ENCODE results near the gene GSTO2.

GSTO2 gene

DNA sequence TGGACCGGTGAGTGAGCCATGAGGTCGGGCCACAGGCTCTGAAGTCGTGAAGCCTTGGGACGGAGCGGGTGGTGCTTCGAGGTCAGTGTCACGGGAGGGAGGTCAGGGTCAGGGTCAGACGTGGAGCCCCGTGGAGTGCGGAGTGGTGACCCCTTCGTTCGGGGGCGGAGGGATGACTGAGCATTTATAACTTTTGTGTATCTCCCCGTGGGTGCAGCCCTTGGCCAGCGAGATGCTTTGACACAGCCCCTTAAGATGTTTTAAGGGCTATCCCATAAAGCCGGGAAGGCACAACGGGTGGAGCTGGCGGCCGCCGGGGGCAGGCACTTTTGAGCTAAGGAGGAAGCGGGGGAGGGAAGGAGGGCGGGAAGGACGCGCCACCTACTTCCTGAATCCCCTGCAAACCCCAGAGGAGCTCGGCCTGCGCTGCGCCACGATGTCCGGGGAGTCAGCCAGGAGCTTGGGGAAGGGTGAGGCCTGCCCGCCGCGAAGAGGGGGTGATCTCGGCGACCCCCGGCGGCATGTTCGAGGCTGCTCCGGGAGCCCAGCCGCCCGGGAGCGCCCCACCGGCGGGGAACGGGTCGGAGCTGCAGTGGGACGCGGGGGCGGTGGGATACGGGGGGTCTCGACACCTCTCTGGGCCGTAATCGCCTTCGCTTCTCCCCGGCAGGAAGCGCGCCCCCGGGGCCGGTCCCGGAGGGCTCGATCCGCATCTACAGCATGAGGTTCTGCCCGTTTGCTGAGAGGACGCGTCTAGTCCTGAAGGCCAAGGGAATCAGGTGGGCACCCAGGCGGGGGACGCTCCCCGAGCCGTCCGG is 14.3 kb upstream of the GSTO2 start, which contains the start of gene GSTO1:
GSTO1 (plus strand) TSS at position 400 of the 818 bp plus-strand sequence; CDS start at position 437, 37 bp downstream.
- DNase-seq = peak; percentile 54

DNA sequence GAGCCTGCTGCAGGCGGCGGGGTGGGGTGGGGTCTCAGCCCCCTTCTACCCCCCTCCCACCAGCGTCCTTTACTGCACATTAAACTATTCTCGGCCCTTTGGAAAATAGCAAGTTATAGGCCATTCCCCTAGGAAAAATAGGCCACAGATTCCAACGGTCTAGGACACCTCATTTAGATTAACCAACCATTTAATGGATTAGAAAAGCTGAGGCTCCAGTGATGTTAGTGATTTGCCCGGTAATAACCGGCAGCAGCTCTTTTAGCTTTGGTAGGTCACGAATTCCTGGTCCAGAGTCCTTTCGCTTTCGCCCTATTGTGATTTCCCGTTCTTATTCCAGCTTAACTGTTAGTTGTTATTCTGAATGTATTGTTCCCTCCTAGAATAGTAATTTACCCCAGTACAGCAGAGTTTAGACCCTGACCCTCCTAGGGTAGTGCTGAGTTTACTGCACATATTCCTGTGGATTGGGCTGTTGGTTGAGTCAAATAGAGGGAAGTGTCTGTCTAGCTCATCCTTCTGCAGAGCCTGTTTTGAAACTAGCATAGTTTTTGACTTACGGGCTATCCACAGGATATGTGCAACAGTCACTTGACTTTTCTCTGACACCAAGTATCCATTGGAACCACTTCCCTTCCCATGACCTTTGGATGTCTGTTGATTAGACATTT is 13.5 kb upstream of the GSTO2 start:
- DNase-seq = no peak

DNA sequence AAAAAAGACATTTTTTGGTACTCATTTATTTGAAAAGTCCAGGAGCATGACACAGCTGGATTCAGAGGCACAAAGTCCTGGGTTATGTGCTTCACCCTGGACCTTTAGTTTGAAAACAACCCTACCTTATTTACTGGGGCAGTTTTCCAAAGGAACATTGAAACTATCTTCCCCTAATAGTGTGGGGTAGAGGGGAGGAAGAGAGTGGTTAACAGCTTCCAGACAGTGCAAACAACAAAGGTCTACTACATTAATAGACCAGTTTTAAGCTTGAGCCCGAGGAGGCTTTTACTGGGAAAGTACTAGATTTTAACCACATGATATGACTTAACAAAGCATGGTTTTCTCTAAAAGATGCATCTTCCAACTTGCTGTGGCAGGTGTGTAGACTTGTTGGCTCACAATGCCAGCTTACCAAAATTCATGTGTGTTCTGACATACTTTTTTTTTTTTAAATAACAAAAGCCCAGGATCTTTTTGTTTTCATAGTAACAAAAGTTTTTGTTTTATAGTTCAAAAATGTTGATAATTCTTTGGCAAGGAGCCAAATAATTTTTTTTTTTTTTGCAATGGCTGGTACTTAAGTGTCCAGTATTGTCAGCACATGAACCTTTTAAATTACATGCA is 12.5 kb upstream of the GSTO2 start:
- DNase-seq = no peak

- DNase-seq = no peak
Observed at GRCh38 chr10:104257235-104257634, 11.7 kb upstream of the GSTO2 start.

GRCh38 chr10:104258209-104258608 is 10.8 kb upstream of the GSTO2 start:
- DNase-seq = no peak

DNA sequence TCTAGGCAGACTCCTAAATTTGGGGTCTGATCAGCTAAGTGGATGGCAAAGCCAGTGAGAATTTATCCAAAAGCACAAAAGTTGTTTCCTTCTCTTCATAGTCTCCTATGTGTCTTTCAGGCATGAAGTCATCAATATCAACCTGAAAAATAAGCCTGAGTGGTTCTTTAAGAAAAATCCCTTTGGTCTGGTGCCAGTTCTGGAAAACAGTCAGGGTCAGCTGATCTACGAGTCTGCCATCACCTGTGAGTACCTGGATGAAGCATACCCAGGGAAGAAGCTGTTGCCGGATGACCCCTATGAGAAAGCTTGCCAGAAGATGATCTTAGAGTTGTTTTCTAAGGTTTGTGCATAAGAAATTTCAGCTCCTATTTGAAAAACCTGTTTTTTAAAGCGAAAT is 9.5 kb upstream of the GSTO2 start:
- DNase-seq = no peak

DNA sequence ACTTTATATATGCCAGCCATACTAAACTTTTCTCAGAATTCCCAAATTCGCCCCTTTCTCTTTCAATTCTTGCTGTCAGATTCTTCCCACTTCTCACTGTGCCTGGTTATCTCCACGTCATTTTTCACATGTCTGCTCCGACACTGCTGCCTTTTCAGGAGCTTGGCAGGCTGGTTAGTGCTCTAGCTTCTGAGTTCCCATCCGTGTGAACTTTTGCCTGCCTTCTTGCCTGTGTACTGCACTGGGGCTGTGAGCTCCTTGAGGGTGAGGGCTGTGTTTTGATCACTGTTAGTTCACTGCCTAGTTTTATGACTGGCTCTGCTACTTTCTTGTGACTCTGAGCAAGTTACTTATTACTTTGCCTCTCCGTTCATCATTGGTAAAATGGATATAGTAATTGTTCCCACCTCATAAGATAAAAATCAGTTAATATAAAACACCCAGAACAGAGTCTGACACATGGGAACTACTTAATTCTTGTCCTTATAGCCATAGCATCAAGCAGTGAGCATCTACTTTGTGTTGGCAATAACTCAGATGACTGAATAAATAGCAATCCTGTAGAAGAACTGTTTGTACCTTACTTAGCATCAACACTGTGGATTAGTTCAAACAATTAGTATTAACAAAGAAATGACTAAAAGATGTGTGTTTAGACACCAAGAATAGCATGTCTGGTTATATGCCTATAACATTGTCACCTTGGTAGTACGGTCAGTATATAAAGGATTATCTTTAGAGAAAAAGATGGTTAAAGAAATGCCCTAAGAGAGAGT is 8.8 kb upstream of the GSTO2 start:
- no peak for DNase-seq

DNA sequence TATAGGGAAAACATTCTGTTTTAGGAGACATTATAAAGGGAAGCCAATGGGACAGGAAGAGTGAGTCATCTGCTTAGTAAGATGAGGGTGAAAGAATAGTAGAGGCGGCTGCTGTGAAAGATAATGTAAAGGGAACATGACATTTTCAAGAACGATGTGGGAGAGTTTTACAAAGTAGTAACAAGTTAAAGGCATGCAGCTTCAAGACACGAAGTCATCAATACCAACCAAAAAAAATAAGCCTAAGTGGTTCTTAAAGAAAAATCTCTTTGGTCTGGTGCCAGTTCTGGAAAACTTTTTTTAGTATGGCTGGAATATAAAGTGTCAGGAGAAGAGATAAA is 8.2 kb upstream of the GSTO2 start:
- no peak for DNase-seq

DNA sequence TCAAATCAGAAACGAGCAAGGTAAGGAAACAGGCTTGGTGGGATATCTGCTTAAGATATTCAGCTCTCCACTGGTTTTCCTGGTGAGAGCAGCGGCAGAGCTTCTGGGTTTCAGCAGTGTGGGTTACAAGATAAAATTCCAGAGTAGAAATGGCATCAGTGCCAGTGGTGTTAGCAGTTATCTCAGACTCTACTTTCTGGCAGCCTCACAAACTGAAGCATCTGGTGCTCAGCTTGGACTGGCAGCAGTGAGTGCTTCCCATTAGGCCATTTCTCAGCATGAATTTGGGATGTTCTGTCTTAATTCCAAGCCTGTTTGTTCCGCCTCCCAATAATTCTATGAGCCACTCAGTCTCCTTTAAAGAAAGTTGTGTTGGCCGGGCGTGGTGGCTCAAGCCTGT is 6.9 kb upstream of the GSTO2 start:
- DNase-seq = no peak

GRCh38 chr10:104264783-104265182 is 4.2 kb upstream of the GSTO2 start:
- DNase-seq = no peak

DNA sequence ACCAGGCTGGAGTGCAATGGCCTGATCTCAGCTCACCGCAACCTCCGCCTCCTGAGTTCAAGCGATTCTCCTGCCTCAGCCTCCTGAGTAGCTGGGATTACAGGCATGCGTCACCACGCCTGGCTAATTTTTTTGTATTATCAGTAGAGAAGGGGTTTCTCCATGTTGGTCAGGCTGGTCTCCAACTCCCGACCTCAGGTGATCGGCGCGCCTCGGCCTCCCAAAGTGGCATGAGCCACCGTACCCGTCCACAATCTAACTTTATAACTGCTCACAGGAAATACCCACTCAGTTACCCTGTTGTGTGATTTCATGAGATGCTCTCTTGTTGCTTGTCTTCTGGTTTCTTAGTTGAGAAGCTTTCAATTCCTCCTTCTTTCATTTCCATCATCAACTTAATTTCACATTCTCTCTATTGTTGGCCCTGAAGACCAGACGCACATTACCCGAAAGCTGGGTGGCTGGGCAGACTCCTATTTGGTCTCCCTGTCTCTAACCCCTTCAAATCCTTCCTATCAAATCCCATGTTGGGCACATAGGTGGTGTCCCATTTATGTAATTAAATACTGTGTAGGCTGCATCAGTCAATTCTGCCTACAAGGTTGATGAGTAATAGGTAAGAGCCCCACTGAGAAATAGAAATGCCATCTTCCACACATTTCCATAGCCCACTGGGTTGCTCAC is 1.1 kb upstream of the GSTO2 start:
- peak; percentile 67 for DNase-seq

DNA sequence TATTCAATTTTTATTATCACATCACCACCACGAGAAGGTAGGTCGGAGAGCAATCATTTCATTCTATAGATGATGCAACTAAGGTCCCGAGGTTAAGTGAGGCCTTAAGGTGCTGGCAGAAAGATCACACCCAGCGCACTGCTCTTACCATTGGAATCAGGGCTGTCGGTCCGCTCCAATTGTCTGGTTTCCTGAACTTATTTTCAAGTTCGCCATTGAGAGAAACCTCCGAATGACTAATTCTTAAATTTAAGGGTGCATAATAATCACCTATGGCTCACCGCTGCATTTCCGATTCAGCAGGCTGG is 625 bp upstream of the GSTO2 start:
- DNase-seq = no peak

DNA sequence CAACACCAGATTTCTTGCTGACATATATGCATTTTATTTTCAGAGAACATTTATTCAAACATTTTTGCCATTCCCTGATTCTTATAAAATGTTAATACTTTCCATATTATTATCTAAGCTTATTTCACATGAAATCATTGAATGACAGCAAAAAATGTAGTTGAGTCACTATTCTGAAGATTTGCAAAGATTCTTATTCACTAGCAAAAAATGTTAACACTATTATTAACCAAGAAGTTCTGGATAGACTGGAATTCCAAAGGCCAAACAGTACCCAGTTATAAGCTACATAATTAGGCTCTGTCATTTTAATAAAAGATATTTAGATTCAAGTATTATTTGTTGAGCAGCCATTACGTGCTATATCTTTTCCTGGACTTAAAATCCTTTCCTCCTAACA is 4.3 kb downstream of the GSTO2 start:
- no peak for DNase-seq

GRCh38 chr10:104273899-104274575 is 5.1 kb downstream of the GSTO2 start:
- no peak for DNase-seq

DNA sequence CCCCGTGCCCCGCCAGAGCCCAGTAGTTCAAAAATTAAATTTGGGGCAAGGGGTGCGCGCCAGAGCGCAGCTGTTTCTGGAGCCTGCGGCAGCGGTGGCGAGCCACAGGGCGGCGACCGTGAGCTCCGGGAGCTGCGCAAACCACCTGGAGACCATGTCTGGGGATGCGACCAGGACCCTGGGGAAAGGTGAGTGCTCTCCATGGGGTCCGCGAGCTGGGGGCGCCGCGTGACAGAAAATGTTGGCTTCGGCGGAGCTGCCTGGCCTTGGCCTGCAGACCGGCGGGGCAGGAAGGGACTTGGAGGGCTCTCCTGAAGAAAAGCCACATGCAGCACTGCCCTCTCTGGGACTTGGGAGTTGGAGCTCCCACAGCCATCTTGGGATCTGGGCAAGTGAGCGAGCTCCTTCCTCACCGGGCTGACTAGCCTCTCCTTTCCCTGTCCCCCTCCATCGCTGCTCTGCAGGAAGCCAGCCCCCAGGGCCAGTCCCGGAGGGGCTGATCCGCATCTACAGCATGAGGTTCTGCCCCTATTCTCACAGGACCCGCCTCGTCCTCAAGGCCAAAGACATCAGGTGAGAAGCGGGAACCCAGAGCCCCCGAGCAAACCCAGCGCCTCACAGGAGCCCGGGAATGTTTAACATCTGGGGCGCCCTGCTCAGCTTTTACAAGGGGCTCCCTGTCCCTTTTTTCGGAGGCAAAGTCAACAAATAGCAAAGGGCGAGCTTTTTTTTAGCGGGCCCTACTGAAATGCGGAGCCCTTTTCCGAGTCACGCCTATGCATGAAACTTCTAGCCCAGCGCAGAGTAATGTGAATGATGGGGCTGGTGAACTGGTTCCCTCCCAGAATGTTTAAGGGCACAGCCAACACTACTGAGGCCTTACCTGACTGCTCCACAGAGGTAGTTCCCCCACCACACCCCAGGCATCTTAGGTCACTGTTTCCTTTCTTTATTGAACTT is 6.1 kb downstream of the GSTO2 start:
- DNase-seq = peak; percentile 45

GRCh38 chr10:104276192-104276591 is 7.2 kb downstream of the GSTO2 start:
- DNase-seq = no peak

DNA sequence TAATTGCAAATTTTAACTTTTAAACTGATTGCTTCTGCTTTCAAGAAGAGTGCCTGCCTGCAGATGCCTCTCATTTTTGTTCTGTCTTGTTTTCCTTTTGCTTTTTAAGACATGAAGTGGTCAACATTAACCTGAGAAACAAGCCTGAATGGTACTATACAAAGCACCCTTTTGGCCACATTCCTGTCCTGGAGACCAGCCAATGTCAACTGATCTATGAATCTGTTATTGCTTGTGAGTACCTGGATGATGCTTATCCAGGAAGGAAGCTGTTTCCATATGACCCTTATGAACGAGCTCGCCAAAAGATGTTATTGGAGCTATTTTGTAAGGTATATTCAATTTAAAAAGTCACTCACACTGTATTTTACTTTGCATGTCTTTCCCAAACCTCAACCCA is 8.8 kb downstream of the GSTO2 start:
- DNase-seq = no peak

DNA sequence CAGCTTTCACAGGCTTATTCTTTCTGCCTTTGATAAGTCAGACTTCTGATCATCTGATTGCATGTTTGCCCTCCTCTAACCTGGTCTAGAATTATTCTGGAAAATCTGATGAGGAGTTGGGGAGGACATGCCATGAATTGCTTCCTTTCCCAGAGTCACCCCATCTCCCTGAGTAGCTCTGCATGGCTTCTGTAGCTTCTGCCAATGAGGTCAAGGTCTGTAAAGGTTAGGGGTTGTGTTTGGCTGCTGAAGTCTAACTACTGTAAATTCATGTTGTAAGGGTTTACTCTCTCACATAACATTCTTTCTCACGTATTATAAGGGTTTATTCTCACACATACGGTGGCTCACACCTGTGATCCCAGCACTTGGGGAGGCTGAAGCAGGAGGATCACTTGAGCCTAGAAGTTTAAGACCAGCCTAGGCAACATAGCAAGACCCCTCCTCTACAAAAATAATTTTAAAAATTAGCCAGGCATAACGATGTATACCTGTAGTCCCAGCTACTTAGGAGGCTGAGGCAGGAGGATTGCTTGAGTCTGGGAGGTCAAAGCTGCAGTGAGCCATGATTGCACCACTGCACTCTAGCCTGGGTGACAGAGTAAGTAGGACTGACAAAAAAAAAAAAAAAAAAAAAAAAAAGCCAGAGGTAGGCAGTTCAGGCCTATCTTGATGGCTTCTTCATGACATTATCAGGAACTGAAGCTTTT is 10.7 kb downstream of the GSTO2 start:
- no peak for DNase-seq

DNA sequence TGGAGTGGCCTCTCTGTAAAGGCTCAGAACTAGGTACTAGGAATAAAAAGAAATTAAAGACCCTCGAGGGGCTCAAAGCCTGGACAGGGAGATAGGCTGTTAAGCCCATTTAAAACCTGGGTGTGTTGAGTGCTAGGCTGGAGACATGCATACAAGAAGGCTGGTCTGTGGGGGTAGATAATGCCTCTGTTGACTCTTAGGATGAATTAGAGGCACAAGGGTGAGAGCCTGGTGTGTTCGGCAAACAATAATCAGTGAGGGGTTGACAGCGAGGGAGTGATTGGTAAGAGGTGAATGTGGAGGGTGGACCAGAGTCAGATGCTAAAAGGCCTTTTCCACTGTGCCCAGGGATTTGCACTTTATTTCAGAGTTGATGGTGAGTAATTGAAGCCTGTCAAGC is 12.7 kb downstream of the GSTO2 start:
- DNase-seq = no peak

DNA sequence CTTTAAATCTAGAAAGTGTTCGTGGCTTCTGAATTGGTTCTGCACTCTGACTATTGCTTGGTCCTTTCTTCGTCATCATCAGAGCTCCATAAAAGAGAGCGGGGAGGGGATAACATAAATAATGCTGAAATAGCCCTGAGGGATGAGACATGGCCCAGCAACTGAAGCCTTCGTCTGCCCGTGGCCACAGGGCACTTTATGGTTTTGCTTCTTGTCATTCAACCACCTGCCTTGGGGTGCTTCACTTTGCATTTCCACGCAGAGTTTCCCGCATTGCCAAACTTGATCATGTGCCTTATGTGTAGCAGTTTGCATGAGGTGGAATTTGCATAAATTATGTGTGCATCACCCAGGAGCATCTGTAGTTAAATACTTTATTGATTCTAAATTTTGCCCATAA is 15.9 kb downstream of the GSTO2 start:
- no peak for DNase-seq
